Pulmonary artery endothelial cell (primary cell): ENCODE data around the gene CDH23. TPM values are rescaled to one million over a fixed set of nuclear protein-coding genes. Genes with fewer than 3 reads are reported as not detected.

Experiments used
- DNase-seq: peaks from one replicate; pipeline ENCODE4 v3.0.0-alpha.2; 2011; ENCODE audit warnings: low read depth, low spot score
- total RNA-seq: library from RNA; depleted of rRNA; stranded (reverse); fragments of >200 nt; gene quantifications from 2 replicates; pipeline ENCODE4 v1.2.3, GENCODE V29; 2014

Gene CDH23
- total RNA-seq, 1 donor from 2014 or later: 0.07 TPM

- DNase-seq: no peak
These were observed 415.5 kb downstream of the CDH23 start for GRCh38 chr10:71812016-71812912.

GRCh38 chr10:71812913-71813590 lies 416.3 kb downstream of the CDH23 start:
- no peak for DNase-seq

GRCh38 chr10:71814922-71815411 lies 418.2 kb downstream of the CDH23 start:
- DNase-seq: no peak

GRCh38 chr10:71815515-71816130 lies 418.9 kb downstream of the CDH23 start:
- DNase-seq: no peak

- no peak for DNase-seq
These were observed 419.7 kb downstream of the CDH23 start for GRCh38 chr10:71816421-71816851.

- no peak for DNase-seq
These were observed 420.4 kb downstream of the CDH23 start for GRCh38 chr10:71816936-71817618.

- no peak for DNase-seq
These were observed 421.3 kb downstream of the CDH23 start for GRCh38 chr10:71817831-71818655.

GRCh38 chr10:71818674-71819260 lies 422.0 kb downstream of the CDH23 start:
- DNase-seq: no peak

- DNase-seq: no peak
These were observed 422.7 kb downstream of the CDH23 start for GRCh38 chr10:71819441-71819861.

- DNase-seq: no peak
These were observed 423.3 kb downstream of the CDH23 start for GRCh38 chr10:71819985-71820384.

GRCh38 chr10:71820966-71821365 lies 424.2 kb downstream of the CDH23 start:
- DNase-seq: no peak

- no peak for DNase-seq
These were observed 425.4 kb downstream of the CDH23 start for GRCh38 chr10:71821909-71822763.

GRCh38 chr10:71823356-71823755 lies 426.6 kb downstream of the CDH23 start:
- DNase-seq: no peak

GRCh38 chr10:71824333-71824732 lies 427.6 kb downstream of the CDH23 start:
- no peak for DNase-seq

GRCh38 chr10:71825217-71825616 lies 428.5 kb downstream of the CDH23 start:
- DNase-seq: no peak

GRCh38 chr10:71827852-71828251 lies 431.1 kb downstream of the CDH23 start:
- DNase-seq: no peak

GRCh38 chr10:71828702-71829101 lies 432.0 kb downstream of the CDH23 start:
- DNase-seq: no peak

- no peak for DNase-seq
These were observed 432.5 kb downstream of the CDH23 start for GRCh38 chr10:71829171-71829570.

GRCh38 chr10:71829896-71830295 lies 433.2 kb downstream of the CDH23 start:
- DNase-seq: no peak
